Smooth muscle cell (in vitro differentiated cells): ENCODE results near the gene HCN3. TPM values are rescaled to one million over a fixed set of nuclear protein-coding genes. Genes with fewer than 3 reads are reported as not detected.
"Not testable (repeated sequence)": the region's sequence is repeated elsewhere in the genome, so short reads cannot be mapped to it uniquely, and the experiment has no call there.

Source experiments
- DNase-seq: peaks from one replicate; lab custom pipeline; 2025; ENCODE audit not compliant: unreplicated experiment; lab: John Stamatoyannopoulos, UW
- H2AFZ ChIP-seq: fragments of 200-600 bp; sonication (generic); 2 replicates; pipeline ENCODE4 v1.6.0; 2016; ENCODE audit warnings: antibody characterized with exemption, low read depth, mild to moderate bottlenecking
- H3F3A ChIP-seq: fragments of 200-600 bp; sonication (generic); 2 replicates; pipeline ENCODE4 v1.6.0; 2017; ENCODE audit warnings: antibody characterized with exemption, low read depth
- H3K27ac ChIP-seq: fragments of 200-600 bp; sonication (generic); 2 replicates; pipeline ENCODE4 v1.5.1; 2016; ENCODE audit warnings: low read depth, mild to moderate bottlenecking
- H3K27me3 ChIP-seq: fragments of 200-600 bp; sonication (generic); 2 replicates; pipeline ENCODE4 v1.6.1; 2016; ENCODE audit warnings: low read depth, mild to moderate bottlenecking
- H3K36me3 ChIP-seq: fragments of 200-600 bp; sonication (generic); 2 replicates; pipeline ENCODE4 v1.5.1; 2016; ENCODE audit warnings: low read depth
- H3K4me1 ChIP-seq: fragments of 200-600 bp; sonication (generic); 2 replicates; pipeline ENCODE4 v1.5.1; 2016; ENCODE audit warnings: low read depth
- H3K4me2 ChIP-seq: fragments of 200-600 bp; sonication (generic); 2 replicates; pipeline ENCODE4 v1.6.0; 2016; ENCODE audit warnings: mild to moderate bottlenecking
- H3K4me3 ChIP-seq: fragments of 200-600 bp; sonication (generic); 2 replicates; pipeline ENCODE4 v1.5.1; 2016; ENCODE audit warnings: mild to moderate bottlenecking
- H3K79me2 ChIP-seq: fragments of 200-600 bp; sonication (generic); 2 replicates; pipeline ENCODE4 v1.6.0; 2016; ENCODE audit warnings: low read depth, mild to moderate bottlenecking
- H3K9ac ChIP-seq: fragments of 200-600 bp; sonication (generic); 2 replicates; pipeline ENCODE4 v1.6.0; 2016; ENCODE audit warnings: low read depth
- H3K9me3 ChIP-seq: fragments of 200-600 bp; sonication (generic); replicated peaks from 2 replicates; pipeline ENCODE4 v1.5.1; 2016; ENCODE audit warnings: low read depth
- H4K20me1 ChIP-seq: fragments of 200-600 bp; sonication (generic); 2 replicates; pipeline ENCODE4 v1.6.0; 2016; ENCODE audit warnings: low read depth
- CTCF ChIP-seq: fragments of 200-600 bp; sonication (generic); IDR thresholded peaks from 2 replicates; pipeline ENCODE4 v1.5.1; 2017; ENCODE audit warnings: borderline replicate concordance, mild to moderate bottlenecking, antibody characterized with exemption; ENCODE audit not compliant: insufficient read depth, poor library complexity, severe bottlenecking
- whole genome bisulfite sequencing: methylation state at CpG from one replicate; pipeline ENCODE4 v1.1.7; 2016; ENCODE audit warnings: low lambda C conversion rate; 5-methylcytosine and 5-hydroxymethylcytosine counted together
- polyA plus RNA-seq: library from polyadenylated mRNA; unstranded; fragments of >200 nt; fragmentation: Nextera tagmentation; extraction: Ambion mirVana; gene quantifications from 2 replicates; pipeline ENCODE4 v1.2.1, GENCODE V29; 2016
- total RNA-seq: library from RNA; depleted of rRNA; stranded (reverse); fragments of >200 nt; gene quantifications from 2 replicates; pipeline ENCODE4 v1.2.3, GENCODE V29; 2014

Gene HCN3
- total and polyA plus RNA-seq, 2 experiments from 2014 or later = 0.49 to 1.2 TPM

DNA sequence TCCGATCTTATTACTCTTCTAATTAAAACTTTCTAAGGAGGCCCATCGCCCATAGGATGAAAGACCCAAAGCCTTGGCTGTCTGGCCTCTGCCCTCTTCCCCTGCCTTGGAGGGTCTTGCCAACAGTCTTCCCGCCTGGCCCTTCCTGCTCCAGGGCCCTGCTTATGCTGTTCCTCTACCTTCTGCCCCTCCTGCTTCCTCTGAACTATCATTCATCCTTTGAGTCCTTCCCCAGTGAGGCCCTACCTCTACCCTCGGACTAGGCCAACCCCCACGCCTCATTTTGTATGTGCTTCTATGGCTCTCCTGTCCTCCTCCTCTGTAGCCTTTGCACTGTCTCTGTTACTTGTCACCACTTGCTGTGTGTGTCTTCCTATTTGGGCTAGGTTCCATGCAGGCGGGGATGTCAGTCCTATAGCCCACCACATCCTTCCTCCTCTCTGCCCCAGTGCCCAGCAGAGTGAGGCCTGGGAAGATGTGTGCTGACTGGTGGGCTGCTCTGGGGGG, 48.8 kb downstream of the HCN3 start:
- no peak overlapping the region for H3K4me3 ChIP-seq
- peaks cover 22% of the 10 kb centered on the region for H4K20me1 ChIP-seq
- DNase-seq = no peak
- peaks cover 18% of the 10 kb centered on the region for H3K4me1 ChIP-seq
- H3K27ac ChIP-seq = no peak overlapping the region
- H3K9ac ChIP-seq = no peak overlapping the region
- 95% methylated on average over 6 of the region's 6 CpGs for WGBS
- no peaks in the 10 kb centered on the region for H3K79me2 ChIP-seq
- H3K27me3 ChIP-seq = no peaks in the 10 kb centered on the region
- H3F3A ChIP-seq = peaks cover 8% of the 10 kb centered on the region
- no peaks in the 10 kb centered on the region for H3K9me3 ChIP-seq
- H3K4me2 ChIP-seq = peak overlapping the region; percentile 88
- no peak overlapping the region for H2AFZ ChIP-seq
- no peak for TF ChIP-seq CTCF
- no peaks in the 10 kb centered on the region for H3K36me3 ChIP-seq

- no peak overlapping the region for H3K4me3 ChIP-seq
- H3K4me2 ChIP-seq = no peak overlapping the region
- peaks cover 12% of the 10 kb centered on the region for H3K4me1 ChIP-seq
- DNase-seq = no peak
- H3K27ac ChIP-seq = no peak overlapping the region
- WGBS = 94% methylated on average over 7 of the region's 7 CpGs
- H3K9me3 ChIP-seq = no peaks in the 10 kb centered on the region
- peaks cover 9% of the 10 kb centered on the region for H3F3A ChIP-seq
- TF ChIP-seq CTCF = no peak
- H2AFZ ChIP-seq = no peak overlapping the region
- no peaks in the 10 kb centered on the region for H3K36me3 ChIP-seq
- H3K9ac ChIP-seq = no peak overlapping the region
- H3K27me3 ChIP-seq = no peaks in the 10 kb centered on the region
- peaks cover 20% of the 10 kb centered on the region for H4K20me1 ChIP-seq
- no peaks in the 10 kb centered on the region for H3K79me2 ChIP-seq
Observed at GRCh38 chr1:155326631-155327037, 49.4 kb downstream of the HCN3 start.

DNA sequence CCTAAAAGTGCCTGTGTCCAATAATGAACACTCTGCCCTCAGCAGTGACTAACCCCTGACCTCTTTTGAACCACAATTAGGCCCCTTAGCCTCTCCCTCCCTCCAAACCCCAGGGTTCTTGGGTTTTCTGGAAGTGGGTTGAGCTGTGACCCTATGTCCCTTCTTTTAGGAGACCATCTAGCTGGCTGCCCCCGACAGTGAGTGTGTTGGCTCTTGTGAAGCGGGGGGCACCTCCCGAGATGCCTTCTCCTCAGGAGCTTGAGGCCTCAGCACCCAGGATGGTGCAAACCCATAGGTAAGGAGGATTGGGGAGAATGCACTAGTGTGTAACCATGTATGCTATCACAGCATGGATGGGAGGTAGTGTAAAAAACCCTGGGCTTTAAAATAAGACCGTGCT, 50.7 kb downstream of the HCN3 start:
- H4K20me1 ChIP-seq = peaks cover 19% of the 10 kb centered on the region
- H3K4me2 ChIP-seq = no peak overlapping the region
- no peak for DNase-seq
- WGBS = 88% methylated on average over 4 of the region's 4 CpGs
- H3K27me3 ChIP-seq = no peaks in the 10 kb centered on the region
- H3K9ac ChIP-seq = no peak overlapping the region
- no peak overlapping the region for H3K27ac ChIP-seq
- no peak overlapping the region for H3K4me3 ChIP-seq
- no peaks in the 10 kb centered on the region for H3K79me2 ChIP-seq
- H3K4me1 ChIP-seq = peaks cover 4% of the 10 kb centered on the region
- H3K9me3 ChIP-seq = no peaks in the 10 kb centered on the region
- TF ChIP-seq CTCF = no peak
- H3F3A ChIP-seq = peaks cover 9% of the 10 kb centered on the region
- H3K36me3 ChIP-seq = no peaks in the 10 kb centered on the region
- no peak overlapping the region for H2AFZ ChIP-seq

- not testable (repeated sequence) for H2AFZ ChIP-seq, H3K9me3 ChIP-seq, H3K4me2 ChIP-seq, H3K36me3 ChIP-seq, H3K4me3 ChIP-seq, H3K27ac ChIP-seq, H3K79me2 ChIP-seq, H3K4me1 ChIP-seq, H3K9ac ChIP-seq, DNase-seq, H3K27me3 ChIP-seq
- Histone ChIP-seq H3F3A (peaks cover 12% of the 10 kb centered on the region), H4K20me1 (peaks cover 19% of the 10 kb centered on the region)
- 93% methylated on average over 7 of the region's 7 CpGs for whole genome bisulfite sequencing
Observed at GRCh38 chr1:155328856-155329255, 51.6 kb downstream of the HCN3 start.
